Mesenchymal stem cell (in vitro differentiated cells and primary cell): ENCODE data around the gene RABGAP1L.
"Not testable (repeated sequence)": the region's sequence is repeated elsewhere in the genome, so short reads cannot be mapped to it uniquely, and the experiment has no call there.

Experiments used
- DNase-seq: peaks from one replicate; pipeline ENCODE4 v3.0.0-alpha.2; 2013
- H2AFZ ChIP-seq: one replicate; pipeline ENCODE4 v1.6.1; 2013; ENCODE audit warnings: low read depth, mild to moderate bottlenecking, control low read depth, inconsistent platforms, low read length, moderate library complexity
- H2AK5ac ChIP-seq: 2 replicates; pipeline ENCODE4 v1.6.1; 2013; ENCODE audit warnings: low read length, moderate library complexity, mild to moderate bottlenecking, inconsistent platforms; ENCODE audit not compliant: severe bottlenecking
- H2BK120ac ChIP-seq: one replicate; pipeline ENCODE4 v1.6.1; 2013; ENCODE audit warnings: low read depth, mild to moderate bottlenecking, inconsistent platforms, low read length, moderate library complexity
- H2BK12ac ChIP-seq, 2 experiments: one replicate each; pipeline ENCODE4 v1.6.1; 2013; ENCODE audit warnings: inconsistent platforms in 2 of 2, low read length in 2 of 2, mild to moderate bottlenecking in 2 of 2, moderate library complexity in 2 of 2, control low read depth in 1 of 2
- H2BK15ac ChIP-seq: one replicate; pipeline ENCODE4 v1.6.1; 2013; ENCODE audit warnings: mild to moderate bottlenecking, low read depth, inconsistent platforms; ENCODE audit not compliant: poor library complexity, severe bottlenecking
- H2BK5ac ChIP-seq: 2 replicates; pipeline ENCODE4 v1.6.1; 2013; ENCODE audit warnings: low read depth, mild to moderate bottlenecking, low read length, control low read depth, inconsistent platforms; ENCODE audit not compliant: poor library complexity, severe bottlenecking
- H3K14ac ChIP-seq, 2 experiments: one replicate each; pipeline ENCODE4 v1.6.1; 2013; ENCODE audit warnings: inconsistent platforms in 2 of 2, low read length in 2 of 2, control low read depth in 1 of 2, mild to moderate bottlenecking in 1 of 2, moderate library complexity in 1 of 2
- H3K18ac ChIP-seq, 2 experiments: one replicate each; pipeline ENCODE4 v1.6.1; 2013; ENCODE audit warnings: inconsistent platforms in 2 of 2, low read length in 2 of 2, control low read depth in 1 of 2, low read depth in 1 of 2, mild to moderate bottlenecking in 1 of 2
- H3K23ac ChIP-seq, 2 experiments: one replicate each; pipeline ENCODE4 v1.6.1; 2013; ENCODE audit warnings: inconsistent platforms in 2 of 2, low read length in 2 of 2, mild to moderate bottlenecking in 2 of 2, moderate library complexity in 2 of 2, control low read depth in 1 of 2
- H3K27ac ChIP-seq: 2 replicates; pipeline ENCODE4 v1.5.1; 2013; ENCODE audit warnings: mild to moderate bottlenecking, moderate library complexity, low read length, control low read depth, inconsistent platforms; ENCODE audit not compliant: poor library complexity, severe bottlenecking
- H3K27me3 ChIP-seq, 2 experiments: 2 replicates each; pipeline versions ENCODE4 v1.6.1 to v1.7.0; 2013; ENCODE audit warnings: low read length in 2 of 2, mild to moderate bottlenecking in 2 of 2, moderate library complexity in 2 of 2, control low read depth in 1 of 2, inconsistent platforms in 1 of 2; ENCODE audit not compliant: control insufficient read depth in 1 of 2, insufficient read depth in 1 of 2
- H3K36me3 ChIP-seq, 2 experiments: 2 replicates each; pipeline versions ENCODE4 v1.6.1 to v1.7.0; 2013; ENCODE audit warnings: low read length in 2 of 2, control low read depth in 1 of 2, inconsistent platforms in 1 of 2, low read depth in 1 of 2, mild to moderate bottlenecking in 1 of 2; ENCODE audit not compliant: insufficient read depth in 2 of 2, control insufficient read depth in 1 of 2
- H3K4ac ChIP-seq, 2 experiments: one replicate each; pipeline ENCODE4 v1.6.1; 2013; ENCODE audit warnings: inconsistent platforms in 2 of 2, low read length in 2 of 2, mild to moderate bottlenecking in 2 of 2, moderate library complexity in 2 of 2, control low read depth in 1 of 2, low read depth in 1 of 2
- H3K4me1 ChIP-seq: 2 replicates; pipeline ENCODE4 v1.6.1; 2013; ENCODE audit warnings: low read depth, low read length, control low read depth; ENCODE audit not compliant: control insufficient read depth, insufficient read depth
- H3K4me2 ChIP-seq: 2 replicates; pipeline ENCODE4 v1.6.1; 2013; ENCODE audit warnings: low read length, mild to moderate bottlenecking, inconsistent platforms; ENCODE audit not compliant: poor library complexity, severe bottlenecking
- H3K4me3 ChIP-seq, 2 experiments: 2 replicates each; pipeline versions ENCODE4 v1.5.1 to v1.7.0; 2013; ENCODE audit warnings: low read length in 2 of 2, mild to moderate bottlenecking in 2 of 2, control low read depth in 1 of 2, low read depth in 1 of 2; ENCODE audit not compliant: insufficient read depth in 1 of 2
- H3K79me1 ChIP-seq: replicated peaks from 2 replicates; pipeline ENCODE4 v1.6.1; 2013; ENCODE audit warnings: mild to moderate bottlenecking, control low read depth, low read length, inconsistent platforms; ENCODE audit not compliant: poor library complexity, severe bottlenecking
- H3K9ac ChIP-seq: 2 replicates; pipeline ENCODE4 v1.7.0; 2013; ENCODE audit warnings: mild to moderate bottlenecking, low read length, moderate library complexity
- H3K9me3 ChIP-seq: 2 replicates; pipeline ENCODE4 v1.7.0; 2013; ENCODE audit warnings: mild to moderate bottlenecking, low read length; ENCODE audit not compliant: control insufficient read depth
- H4K8ac ChIP-seq: one replicate; pipeline ENCODE4 v1.6.1; 2013; ENCODE audit warnings: inconsistent platforms, mild to moderate bottlenecking, low read length, moderate library complexity
- H4K91ac ChIP-seq: one replicate; pipeline ENCODE4 v1.6.1; 2013; ENCODE audit warnings: mild to moderate bottlenecking, low read length, inconsistent platforms
- WGBS: methylation state at CpG from one replicate; pipeline ENCODE4 v1.1.7; 2013; ENCODE audit warnings: mixed read lengths; 5-methylcytosine and 5-hydroxymethylcytosine counted together

Gene RABGAP1L

DNA sequence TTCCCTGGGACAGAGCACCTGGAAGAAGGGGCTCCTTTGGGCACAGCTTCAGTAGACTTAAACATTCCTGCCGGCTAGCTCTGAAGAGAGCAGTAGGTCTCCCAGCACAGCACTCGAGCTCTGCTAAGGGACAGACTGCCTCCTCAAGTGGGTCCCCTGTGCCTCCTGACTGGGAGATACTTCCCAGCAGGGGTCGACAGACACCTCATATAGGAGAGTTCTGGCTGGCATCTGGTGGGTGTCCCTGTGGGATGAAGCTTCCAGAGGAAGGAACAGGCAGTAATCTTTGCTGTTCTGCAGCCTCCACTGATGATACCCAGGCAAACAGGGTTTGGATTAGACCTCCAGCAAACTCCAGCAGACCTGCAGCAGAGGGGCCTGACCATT lies 14.9 kb upstream of the RABGAP1L start:
- DNase-seq, H3K4ac ChIP-seq, H2BK5ac ChIP-seq, H4K8ac ChIP-seq, H3K23ac ChIP-seq, H2BK12ac ChIP-seq, H3K18ac ChIP-seq, H2AFZ ChIP-seq, H2BK15ac ChIP-seq, H3K27me3 ChIP-seq, H3K79me1 ChIP-seq, H3K14ac ChIP-seq, H3K9ac ChIP-seq, H3K4me3 ChIP-seq, H3K9me3 ChIP-seq, H2BK120ac ChIP-seq, H4K91ac ChIP-seq, H2AK5ac ChIP-seq, H3K4me2 ChIP-seq, H3K27ac ChIP-seq, H3K36me3 ChIP-seq, H3K4me1 ChIP-seq: not testable (repeated sequence)
- 88% methylated on average over 3 of the region's 3 CpGs for WGBS

DNA sequence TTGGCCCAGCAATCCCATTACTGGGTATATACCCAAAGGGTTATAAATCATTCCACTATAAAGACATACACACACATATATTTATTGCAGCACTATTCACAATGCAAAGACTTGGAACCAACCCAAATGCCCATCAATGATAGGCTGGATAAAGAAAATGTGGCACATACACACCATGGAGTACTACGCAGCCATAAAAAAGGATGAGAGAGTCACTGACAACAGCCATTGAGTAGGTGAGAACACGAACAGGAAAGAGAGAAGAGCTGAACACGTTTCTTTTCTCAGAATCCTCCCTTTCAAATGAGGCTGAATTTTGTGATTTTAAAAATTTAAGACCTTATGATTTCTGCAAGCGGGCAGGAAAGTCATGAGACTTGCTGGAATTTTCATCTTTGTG lies 10.1 kb upstream of the RABGAP1L start:
- Histone ChIP-seq H2BK120ac (no peak overlapping the region), H4K91ac (no peak overlapping the region), H3K23ac (no peak overlapping the region), H3K36me3 (no peaks in the 10 kb centered on the region), H3K4me2 (no peak overlapping the region), H2AK5ac (no peak overlapping the region), H2AFZ (no peak overlapping the region), H3K4ac (no peak overlapping the region), H3K27me3 (no peaks in the 10 kb centered on the region), H3K4me1 (no peaks in the 10 kb centered on the region), H3K9ac (no peak overlapping the region), H3K18ac (no peak overlapping the region), H3K9me3 (no peaks in the 10 kb centered on the region), H3K4me3 (no peak overlapping the region), H3K27ac (no peak overlapping the region), H4K8ac (no peak overlapping the region), H3K79me1 (no peaks in the 10 kb centered on the region), H3K14ac (no peak overlapping the region), H2BK12ac (no peak overlapping the region), H2BK5ac (no peak overlapping the region), H2BK15ac (no peak overlapping the region)
- DNase-seq, result no peak
- 72% methylated on average over 4 of the region's 4 CpGs for WGBS

- Histone ChIP-seq H2AFZ (no peak overlapping the region), H2BK120ac (no peak overlapping the region), H3K27me3 (no peaks in the 10 kb centered on the region), H3K9ac (no peak overlapping the region), H3K14ac (no peak overlapping the region), H2BK15ac (no peak overlapping the region), H3K4me1 (no peaks in the 10 kb centered on the region), H2BK12ac (no peak overlapping the region), H2AK5ac (no peak overlapping the region), H4K8ac (no peak overlapping the region), H3K4me2 (no peak overlapping the region), H3K9me3 (no peaks in the 10 kb centered on the region), H3K79me1 (no peaks in the 10 kb centered on the region), H3K36me3 (no peaks in the 10 kb centered on the region), H3K18ac (no peak overlapping the region), H3K27ac (no peak overlapping the region), H3K4ac (no peak overlapping the region), H2BK5ac (no peak overlapping the region), H3K4me3 (no peak overlapping the region), H4K91ac (no peak overlapping the region), H3K23ac (no peak overlapping the region)
- no peak for DNase-seq
- WGBS, result 89% methylated on average over 2 of the region's 2 CpGs
These were observed 8.8 kb upstream of the RABGAP1L start for GRCh38 chr1:174150499-174150898.

GRCh38 chr1:174152427-174152826 lies 6.9 kb upstream of the RABGAP1L start:
- no peak overlapping the region for H3K18ac ChIP-seq
- no peak overlapping the region for H3K14ac ChIP-seq
- no peaks in the 10 kb centered on the region for H3K9me3 ChIP-seq
- no peak overlapping the region for H3K4me2 ChIP-seq
- H3K23ac ChIP-seq, result no peak overlapping the region
- H2BK120ac ChIP-seq, result no peak overlapping the region
- H2BK15ac ChIP-seq, result no peak overlapping the region
- no peak for DNase-seq
- no peak overlapping the region for H2AFZ ChIP-seq
- H3K4me1 ChIP-seq, result no peaks in the 10 kb centered on the region
- H3K27me3 ChIP-seq, result no peaks in the 10 kb centered on the region
- no CpG with 5 or more reads among the region's 1 CpG for WGBS
- no peak overlapping the region for H4K8ac ChIP-seq
- H2AK5ac ChIP-seq, result no peak overlapping the region
- no peak overlapping the region for H3K9ac ChIP-seq
- H3K79me1 ChIP-seq, result no peaks in the 10 kb centered on the region
- H2BK12ac ChIP-seq, result no peak overlapping the region
- H3K36me3 ChIP-seq, result no peaks in the 10 kb centered on the region
- no peak overlapping the region for H3K4me3 ChIP-seq
- H3K27ac ChIP-seq, result no peak overlapping the region
- H3K4ac ChIP-seq, result no peak overlapping the region
- no peak overlapping the region for H4K91ac ChIP-seq
- no peak overlapping the region for H2BK5ac ChIP-seq
